ENCODE results near the gene SUMO2.

DNA sequence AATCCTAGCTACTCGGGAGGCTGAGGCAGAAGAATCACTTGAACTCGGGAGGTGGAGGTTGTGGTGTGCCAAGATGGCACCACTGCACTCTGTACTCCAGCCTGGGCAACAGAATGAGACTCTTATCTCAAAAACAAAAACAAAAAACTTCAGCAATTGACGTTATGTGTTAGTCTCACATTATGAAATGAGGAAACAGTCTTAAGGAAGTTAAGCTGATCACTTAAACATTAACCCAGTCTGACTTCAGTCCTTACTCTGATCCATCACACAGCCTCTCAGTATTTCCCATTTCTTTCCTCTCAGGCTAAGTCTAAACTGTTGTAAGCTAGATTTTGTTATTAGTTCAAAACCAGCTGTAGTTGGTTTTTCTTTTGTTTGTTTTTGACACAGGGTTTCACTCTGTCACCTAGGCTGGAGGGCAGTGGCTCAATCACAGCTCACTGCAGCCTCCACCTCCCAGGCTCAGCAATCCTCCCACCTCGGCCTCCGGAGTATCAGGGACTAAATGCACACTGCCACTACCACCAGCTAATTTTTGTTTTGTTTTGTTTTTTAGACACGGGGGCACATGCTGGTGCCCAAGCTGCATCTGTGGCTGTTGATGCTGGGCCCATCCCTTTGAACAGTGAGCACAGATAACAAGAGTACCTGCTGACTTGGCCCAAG, 34.7 kb downstream of the SUMO2 start:
- TF ChIP-seq, protein P1, sequence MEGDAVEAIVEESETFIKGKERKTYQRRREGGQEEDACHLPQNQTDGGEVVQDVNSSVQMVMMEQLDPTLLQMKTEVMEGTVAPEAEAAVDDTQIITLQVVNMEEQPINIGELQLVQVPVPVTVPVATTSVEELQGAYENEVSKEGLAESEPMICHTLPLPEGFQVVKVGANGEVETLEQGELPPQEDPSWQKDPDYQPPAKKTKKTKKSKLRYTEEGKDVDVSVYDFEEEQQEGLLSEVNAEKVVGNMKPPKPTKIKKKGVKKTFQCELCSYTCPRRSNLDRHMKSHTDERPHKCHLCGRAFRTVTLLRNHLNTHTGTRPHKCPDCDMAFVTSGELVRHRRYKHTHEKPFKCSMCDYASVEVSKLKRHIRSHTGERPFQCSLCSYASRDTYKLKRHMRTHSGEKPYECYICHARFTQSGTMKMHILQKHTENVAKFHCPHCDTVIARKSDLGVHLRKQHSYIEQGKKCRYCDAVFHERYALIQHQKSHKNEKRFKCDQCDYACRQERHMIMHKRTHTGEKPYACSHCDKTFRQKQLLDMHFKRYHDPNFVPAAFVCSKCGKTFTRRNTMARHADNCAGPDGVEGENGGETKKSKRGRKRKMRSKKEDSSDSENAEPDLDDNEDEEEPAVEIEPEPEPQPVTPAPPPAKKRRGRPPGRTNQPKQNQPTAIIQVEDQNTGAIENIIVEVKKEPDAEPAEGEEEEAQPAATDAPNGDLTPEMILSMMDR (IDR thresholded peaks at IDR 0.05): no peak
- TF ChIP-seq POLR2A (IDR thresholded peaks at IDR 0.05) (no peak), EP300 (IDR thresholded peaks at IDR 0.05) (no peak)

Data from ovary (tissue), 3 donors.